Right lung (tissue), 5 donors: ENCODE results near the gene NOS1AP. TPM values are rescaled to one million over a fixed set of nuclear protein-coding genes. Genes with fewer than 3 reads are reported as not detected.

Experiments
- DNase-seq, 2 donors: peaks; one replicate each; pipeline ENCODE4 v3.0.0-alpha.2; 2013
- polyA plus RNA-seq, 5 donors: library from polyadenylated mRNA; unstranded; fragments of 120-200 nt; gene quantifications; one replicate each; pipeline versions ENCODE4 v1.2.1 to v1.2.3, GENCODE V29; 2013; ENCODE audit warnings: inconsistent platforms in 1 of 5, low replicate concordance in 1 of 5; ENCODE audit not compliant: insufficient read length in 5 of 5, insufficient read depth in 1 of 5

NOS1AP gene
- polyA plus RNA-seq, 5 donors: 2.0 to 3.2 (median 2.8) TPM

- DNase-seq: no peak
These were observed 314.0 kb downstream of the NOS1AP start for GRCh38 chr1:162383516-162383915.

- no peak for DNase-seq
These were observed 314.6 kb downstream of the NOS1AP start for GRCh38 chr1:162384116-162384515.

- DNase-seq: no peak
These were observed 315.2 kb downstream of the NOS1AP start for GRCh38 chr1:162384601-162385279.

GRCh38 chr1:162385280-162385623 is 315.8 kb downstream of the NOS1AP start:
- no peak for DNase-seq

GRCh38 chr1:162385702-162386101 is 316.2 kb downstream of the NOS1AP start:
- DNase-seq: no peak

GRCh38 chr1:162386292-162387225 is 317.1 kb downstream of the NOS1AP start:
- no peak for DNase-seq

- no peak for DNase-seq
These were observed 318.0 kb downstream of the NOS1AP start for GRCh38 chr1:162387226-162388082.

GRCh38 chr1:162388083-162388594 is 318.6 kb downstream of the NOS1AP start:
- DNase-seq: no peak

GRCh38 chr1:162388615-162389014 is 319.1 kb downstream of the NOS1AP start:
- no peak for DNase-seq

GRCh38 chr1:162389021-162389818 is 319.7 kb downstream of the NOS1AP start:
- DNase-seq: no peak

- DNase-seq: no peak
These were observed 320.5 kb downstream of the NOS1AP start for GRCh38 chr1:162389971-162390370.

- no peak for DNase-seq
These were observed 321.1 kb downstream of the NOS1AP start for GRCh38 chr1:162390396-162391185.

- DNase-seq: peak; percentile 20 to 26
These were observed 322.5 kb downstream of the NOS1AP start for GRCh38 chr1:162391790-162392563.

- no peak for DNase-seq
These were observed 326.9 kb downstream of the NOS1AP start for GRCh38 chr1:162396201-162396906.

GRCh38 chr1:162397039-162397448 is 327.6 kb downstream of the NOS1AP start:
- DNase-seq: no peak

- no peak for DNase-seq
These were observed 328.6 kb downstream of the NOS1AP start for GRCh38 chr1:162397943-162398560.

- DNase-seq: no peak
These were observed 329.6 kb downstream of the NOS1AP start for GRCh38 chr1:162398999-162399580.
